D721Med (cell line): ENCODE measurements around the gene ASB18.

Experiments
- DNase-seq: peaks from one replicate; pipeline ENCODE4 v3.0.0; 2011; ENCODE audit warnings: low spot score; ENCODE audit not compliant: insufficient read length
- FAIRE-seq: peaks from 2 replicates; lab custom pipeline; 2011; peaks lifted over from hg19 to GRCh38; lab: Jason Lieb, UNC
- TF ChIP-seq, protein P1 (sequence below): IDR thresholded peaks from 2 replicates; pipeline ENCODE4 v1.5.1; 2012; ENCODE audit warnings: mild to moderate bottlenecking, control low read depth; ENCODE audit not compliant: insufficient read depth; ENCODE audit errors: missing control alignments

The ASB18 gene

DNA sequence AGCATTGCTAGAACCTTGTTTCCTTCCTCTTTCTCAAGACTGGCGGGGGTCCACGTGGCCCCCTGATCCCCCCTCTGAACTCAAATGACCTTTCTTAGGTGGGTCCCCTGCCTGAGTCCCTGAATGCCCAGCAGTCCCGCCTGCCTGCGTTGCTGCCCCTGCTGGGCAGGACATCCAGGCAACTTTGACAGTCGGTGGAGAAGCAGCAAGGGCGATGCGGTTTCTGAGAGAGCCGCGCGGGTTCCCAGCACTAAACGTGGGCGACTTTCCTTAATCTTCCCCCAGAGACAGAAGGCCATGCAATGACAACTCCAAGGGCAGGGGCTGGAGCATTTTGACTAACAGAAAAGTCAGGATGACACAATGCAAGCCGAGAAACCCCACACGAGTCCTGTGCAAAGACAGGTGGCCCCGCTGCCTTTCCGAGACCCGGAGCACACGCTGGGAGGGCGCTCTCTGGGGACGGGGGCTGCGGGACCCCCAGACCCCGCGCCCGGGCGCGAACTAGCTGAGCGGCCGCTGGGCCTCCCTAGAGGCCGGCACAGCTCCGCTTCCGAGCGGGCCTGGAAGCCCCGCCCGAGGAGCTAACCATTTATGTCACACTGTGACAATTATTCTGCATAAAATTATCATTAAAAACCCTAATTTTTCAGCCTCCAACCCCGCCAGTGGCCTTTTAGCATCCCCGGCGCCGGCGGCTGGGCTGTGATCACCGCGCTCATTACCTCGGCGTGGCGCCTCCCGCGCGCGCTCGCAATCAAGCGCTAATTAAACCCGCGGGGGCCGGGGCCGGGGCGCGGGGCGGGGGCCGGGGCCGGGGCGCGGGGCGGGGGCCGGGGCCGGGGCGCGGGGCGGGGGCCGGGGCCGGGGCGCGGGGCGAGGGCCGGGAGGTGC lies 27.4 kb downstream of the ASB18 start:
- DNase-seq (no peak), FAIRE-seq (no peak)
- TF ChIP-seq, protein P1, sequence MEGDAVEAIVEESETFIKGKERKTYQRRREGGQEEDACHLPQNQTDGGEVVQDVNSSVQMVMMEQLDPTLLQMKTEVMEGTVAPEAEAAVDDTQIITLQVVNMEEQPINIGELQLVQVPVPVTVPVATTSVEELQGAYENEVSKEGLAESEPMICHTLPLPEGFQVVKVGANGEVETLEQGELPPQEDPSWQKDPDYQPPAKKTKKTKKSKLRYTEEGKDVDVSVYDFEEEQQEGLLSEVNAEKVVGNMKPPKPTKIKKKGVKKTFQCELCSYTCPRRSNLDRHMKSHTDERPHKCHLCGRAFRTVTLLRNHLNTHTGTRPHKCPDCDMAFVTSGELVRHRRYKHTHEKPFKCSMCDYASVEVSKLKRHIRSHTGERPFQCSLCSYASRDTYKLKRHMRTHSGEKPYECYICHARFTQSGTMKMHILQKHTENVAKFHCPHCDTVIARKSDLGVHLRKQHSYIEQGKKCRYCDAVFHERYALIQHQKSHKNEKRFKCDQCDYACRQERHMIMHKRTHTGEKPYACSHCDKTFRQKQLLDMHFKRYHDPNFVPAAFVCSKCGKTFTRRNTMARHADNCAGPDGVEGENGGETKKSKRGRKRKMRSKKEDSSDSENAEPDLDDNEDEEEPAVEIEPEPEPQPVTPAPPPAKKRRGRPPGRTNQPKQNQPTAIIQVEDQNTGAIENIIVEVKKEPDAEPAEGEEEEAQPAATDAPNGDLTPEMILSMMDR = no peak

DNA sequence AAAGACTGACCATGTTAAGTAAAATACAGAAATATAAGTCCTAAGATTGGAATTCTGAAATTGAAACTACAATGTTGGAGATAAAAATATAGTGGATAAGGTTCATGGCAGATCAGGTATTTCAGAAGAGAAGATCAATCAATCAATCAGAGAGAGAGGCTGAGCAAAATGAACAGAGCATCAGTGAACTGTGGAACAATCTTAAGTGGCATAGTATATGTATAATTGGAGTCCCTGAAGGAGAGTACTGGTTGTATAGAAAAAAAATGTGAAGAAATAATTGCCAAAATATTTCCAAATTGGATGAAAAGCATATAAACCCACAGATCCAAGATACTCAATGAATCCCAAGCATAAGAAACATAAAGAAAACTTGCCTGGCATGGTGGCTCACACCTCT lies 35.0 kb downstream of the ASB18 start:
- no peak for DNase-seq
- TF ChIP-seq, protein P1 = no peak
- FAIRE-seq = no peak

DNA sequence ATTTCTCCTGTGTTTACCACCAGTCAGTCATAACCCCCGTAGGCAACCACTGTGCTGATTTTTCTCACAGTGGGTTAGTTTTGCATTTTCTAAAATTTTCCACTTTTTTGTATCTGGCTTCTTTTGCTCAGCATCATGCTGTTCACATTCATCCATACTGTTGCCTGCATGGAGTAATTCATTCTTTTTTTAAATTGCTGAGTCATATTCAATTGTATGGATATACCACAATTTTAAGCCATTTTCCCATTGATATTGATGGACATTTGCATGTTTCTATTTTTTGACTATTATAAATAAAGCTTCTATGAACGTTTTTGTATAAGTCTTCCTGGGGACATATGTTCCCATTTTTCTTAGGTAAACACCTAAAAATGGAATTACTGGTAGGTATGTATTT lies 40.5 kb downstream of the ASB18 start:
- no peak for DNase-seq
- TF ChIP-seq, protein P1 = no peak
- no peak for FAIRE-seq

DNA sequence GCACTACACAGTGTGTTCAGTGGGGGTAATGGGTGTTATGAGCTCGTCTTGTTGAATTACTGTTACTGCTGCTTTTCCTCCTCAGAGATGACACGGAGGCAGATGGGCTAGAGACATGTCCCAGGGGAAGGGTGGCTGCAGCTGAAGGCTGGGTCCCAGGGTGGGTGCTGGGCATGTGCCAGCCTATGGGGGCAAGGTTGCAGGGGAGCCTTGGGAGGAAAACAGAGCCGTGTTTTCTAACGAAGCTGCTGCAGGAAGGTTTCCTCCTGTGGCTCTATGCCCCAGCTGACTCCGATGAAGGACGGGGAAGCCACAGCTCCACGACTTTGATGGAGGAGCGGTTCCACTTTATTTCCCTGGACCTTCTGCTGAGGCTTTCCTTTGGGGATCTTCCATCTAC lies 42.4 kb downstream of the ASB18 start:
- FAIRE-seq = no peak
- TF ChIP-seq, protein P1 = no peak
- no peak for DNase-seq

DNA sequence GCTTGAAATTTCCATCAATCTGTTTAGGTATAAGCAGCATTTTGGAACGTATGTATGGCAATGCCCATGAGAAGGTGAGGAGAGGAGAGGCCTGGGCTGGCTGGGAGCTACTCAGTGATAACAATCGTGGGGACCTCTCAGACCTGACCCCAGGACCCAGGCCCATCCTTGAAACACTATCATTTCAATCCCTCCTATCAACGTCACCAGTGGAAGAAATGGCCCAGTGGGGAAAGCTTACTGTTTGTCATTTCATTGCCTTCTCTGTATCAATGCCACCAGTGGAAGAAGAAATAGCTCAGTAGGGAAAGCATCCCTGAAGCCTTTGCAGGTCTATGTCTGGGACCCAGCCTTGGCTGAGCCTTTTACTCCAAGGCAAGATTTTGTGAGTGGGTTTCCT lies 44.8 kb downstream of the ASB18 start:
- FAIRE-seq = no peak
- DNase-seq = no peak
- TF ChIP-seq, protein P1 = no peak

DNA sequence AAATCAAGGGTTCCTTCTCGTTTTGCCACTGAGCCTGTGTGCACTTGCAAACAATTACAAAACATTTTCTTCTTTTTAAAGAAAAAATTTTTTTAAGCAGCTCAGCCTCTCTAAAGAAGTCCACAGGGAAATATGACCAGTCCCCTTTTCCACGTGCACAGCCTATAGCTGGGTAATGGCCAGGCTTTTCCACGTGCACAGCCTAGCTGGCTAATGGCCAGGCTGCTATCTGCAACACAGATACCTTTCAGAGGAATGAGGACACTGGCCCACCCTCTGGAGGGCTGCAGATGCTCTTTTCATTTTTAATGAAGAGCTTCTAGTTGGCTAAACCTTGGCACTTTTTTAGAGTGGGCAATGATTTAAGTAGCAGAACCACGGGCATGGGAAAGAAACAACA lies 46.3 kb downstream of the ASB18 start:
- TF ChIP-seq, protein P1 = no peak
- FAIRE-seq = no peak
- DNase-seq = no peak

DNA sequence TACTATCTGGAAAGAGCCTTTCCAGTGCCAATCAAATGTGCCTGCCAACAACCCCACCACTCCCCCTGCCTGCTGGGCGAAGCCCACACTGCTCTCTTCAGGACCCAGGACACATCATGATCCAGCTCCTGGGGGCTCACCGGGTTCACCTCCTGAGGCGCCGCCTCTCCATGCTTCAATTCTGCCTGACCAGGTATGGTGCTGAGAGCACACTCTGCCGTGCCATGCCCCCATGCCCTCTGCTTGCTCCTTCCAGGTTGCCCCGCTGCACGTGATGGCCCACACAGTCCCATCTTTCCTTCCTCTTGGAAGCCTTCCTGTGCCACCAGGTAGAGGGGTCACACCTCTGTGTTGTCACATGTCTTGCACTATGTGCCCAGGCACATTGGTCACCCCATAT lies 47.5 kb downstream of the ASB18 start:
- TF ChIP-seq, protein P1 = no peak
- no peak for DNase-seq
- FAIRE-seq = no peak
